Measurements from ENCODE around the gene CHURC1.

Gene CHURC1

DNA sequence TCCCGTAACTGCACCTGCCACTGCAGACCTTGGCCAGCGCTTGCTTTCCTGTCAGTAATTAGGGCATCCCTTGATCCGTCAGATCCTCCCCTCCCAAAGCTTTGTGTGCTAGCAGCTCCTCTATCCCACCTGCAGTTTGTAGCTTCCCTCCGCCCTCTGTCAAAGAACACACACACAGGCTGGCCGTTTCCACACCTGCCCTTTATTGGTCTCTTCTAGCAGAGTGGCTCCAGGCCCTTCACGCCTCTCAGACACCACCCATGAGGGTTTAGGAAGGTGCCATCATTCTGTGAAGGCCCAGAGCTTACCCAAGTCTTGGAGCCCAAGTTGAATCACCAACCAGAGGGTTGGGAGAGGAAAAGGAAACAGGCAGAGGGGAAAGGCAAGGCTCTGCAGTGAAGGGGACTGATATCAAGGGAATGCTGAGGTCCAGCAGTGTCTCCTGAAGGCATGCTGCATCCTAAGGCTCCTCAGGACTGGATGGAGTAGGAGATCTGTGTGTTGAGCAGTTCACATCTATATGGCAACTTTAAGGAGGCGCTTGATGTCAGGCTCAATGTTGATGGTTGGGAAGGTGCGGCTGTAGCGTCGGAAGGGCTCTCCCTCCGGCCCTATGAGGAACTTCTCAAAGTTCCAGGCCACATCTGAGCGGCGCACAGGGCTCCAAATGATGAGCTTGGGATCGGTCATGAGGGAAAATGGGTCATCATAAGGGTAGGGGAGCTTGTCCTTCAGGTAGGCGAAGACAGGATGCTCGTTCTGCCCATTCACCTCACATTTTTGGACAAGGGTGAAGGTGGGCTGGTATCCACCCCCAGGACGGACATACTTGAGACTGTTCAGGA is 24.9 kb downstream of the CHURC1 start:
- no peak for DNase-seq

DNA sequence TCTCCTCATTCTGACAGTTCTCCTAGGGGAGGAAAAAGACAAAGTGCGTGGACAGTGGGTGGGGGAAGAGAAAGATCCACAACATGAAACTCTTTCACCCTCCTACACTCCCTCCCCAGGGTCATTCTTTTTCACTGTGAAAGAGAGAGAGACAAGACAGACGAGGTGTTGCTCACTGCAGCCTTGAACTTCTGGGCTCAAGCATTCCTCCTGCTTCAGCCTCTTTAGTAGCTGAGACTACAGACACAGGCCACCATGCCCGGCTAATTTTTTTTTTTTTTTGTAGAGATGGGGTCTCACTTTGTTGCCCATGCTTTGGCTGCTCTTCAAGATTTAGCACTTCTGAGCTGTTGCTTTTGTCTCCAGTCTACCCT is 25.5 kb downstream of the CHURC1 start:
- no peak for DNase-seq

DNA sequence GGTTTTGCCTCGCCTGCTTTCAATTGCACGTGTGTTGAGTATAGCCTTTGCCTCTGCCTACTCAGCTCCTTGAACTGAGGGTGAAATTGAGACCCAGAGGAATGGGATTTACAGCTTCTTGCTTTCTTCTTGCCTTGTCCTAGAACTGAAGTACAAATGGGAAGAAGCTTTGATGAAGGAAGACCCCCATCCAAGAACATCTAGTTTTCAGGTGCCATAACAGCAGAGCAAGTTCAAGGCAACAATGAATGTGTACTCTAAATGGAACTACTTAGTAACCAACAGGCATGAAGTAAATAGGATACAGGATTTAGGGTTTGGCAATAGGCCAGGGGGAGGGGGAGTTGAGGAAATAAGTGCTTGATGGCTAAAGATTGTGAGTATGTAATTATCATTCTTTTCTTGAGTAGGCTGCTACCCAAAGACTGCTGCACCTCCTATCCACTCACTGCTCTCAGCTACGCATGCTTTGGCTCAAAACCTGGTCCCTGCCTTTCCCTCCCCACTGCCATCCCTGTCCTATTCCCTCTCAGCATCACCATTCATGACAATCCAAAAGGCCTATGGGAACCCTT is 26.2 kb downstream of the CHURC1 start:
- DNase-seq, result no peak

DNA sequence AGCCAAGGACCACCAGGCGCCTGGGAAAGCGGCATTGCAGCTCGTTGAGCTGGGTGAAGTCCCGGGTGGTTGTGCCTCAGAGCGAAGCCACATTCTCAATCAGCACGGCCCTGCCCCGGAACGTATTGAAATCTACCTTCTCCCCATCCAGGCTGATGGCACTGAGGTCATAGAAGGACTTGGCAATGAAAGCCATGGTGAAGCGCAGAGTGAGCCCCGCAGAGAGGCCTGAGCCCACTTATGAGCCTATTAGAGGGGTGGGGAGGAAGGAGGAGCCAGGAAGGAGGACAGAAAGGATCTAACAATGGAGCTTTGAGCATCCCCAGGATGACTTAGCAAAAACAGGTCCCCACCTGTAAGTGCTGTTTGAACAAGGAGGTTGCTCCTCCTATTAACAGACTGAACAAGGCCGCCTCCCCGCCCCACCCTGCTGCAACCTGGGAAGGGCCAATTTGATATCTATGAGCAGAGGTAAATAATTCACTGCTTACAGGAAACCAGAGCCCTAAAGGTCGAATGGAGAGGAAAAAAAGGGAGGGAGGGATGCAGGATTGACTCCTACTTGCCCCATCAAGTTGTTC is 28.4 kb downstream of the CHURC1 start, which contains the start of gene GPX2:
Gene GPX2, minus strand, starts transcription at position 215 of the 581 bp plus-strand sequence. Its CDS starts 19 bp downstream, at position 196.
- DNase-seq, result no peak

DNA sequence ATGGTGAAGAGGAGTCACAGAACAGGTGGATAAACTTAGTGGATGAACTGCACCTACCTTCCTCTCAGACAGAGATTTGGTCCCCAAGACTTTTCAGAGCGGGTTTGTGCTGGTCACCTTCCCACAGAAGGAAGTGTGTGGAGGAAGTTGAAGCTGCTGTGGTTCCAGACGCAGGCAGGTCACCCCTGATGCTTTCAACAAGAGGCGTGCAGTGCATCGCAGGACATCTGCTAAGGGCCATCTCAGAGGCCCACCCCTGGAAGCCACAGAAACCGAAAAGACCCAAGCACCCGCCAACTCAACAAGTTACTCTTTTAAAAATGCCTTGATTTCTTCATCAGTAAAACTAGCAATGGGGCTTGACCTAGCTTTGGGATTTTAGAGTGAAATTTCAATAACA is 29.3 kb downstream of the CHURC1 start:
- no peak for DNase-seq

DNA sequence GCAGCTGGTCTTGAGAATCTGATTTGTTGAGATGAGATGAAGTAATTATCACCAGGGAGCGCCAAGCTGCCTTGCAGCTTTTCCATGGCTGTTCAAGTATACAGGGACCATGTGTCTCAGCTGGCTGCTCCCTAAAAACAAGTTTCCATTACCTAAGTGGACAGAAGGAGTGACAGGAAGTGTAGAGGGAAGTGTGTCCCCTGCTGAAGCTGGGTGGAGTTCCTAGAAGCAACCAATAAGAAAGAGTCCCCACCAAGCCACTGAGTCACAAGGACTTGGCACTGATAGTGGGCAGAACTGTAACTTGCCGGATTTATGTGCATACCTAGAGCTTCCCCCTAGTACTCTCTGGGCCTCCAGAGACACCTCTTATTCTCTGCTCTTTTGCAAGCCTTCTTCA is 29.8 kb downstream of the CHURC1 start:
- no peak for DNase-seq

DNA sequence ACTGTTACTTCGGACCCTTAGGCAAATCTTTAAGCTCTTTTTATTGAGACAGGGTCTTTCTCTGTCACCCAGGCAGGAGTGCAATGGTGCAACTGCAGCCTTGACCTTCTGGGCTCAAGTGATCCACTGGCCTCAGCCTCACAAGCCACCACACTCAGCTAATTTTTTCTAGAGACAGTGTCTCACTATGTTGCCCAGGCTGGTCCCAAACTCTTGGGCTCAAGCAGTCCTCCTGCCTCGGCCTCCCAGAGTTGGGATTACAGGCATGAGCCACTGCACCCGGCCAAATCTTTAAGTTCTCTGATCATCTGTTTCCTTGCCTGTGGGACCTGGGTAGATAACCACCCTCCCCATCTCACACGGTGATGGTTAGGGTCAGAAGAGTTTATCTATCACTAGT is 30.6 kb downstream of the CHURC1 start:
- DNase-seq, result no peak

DNA sequence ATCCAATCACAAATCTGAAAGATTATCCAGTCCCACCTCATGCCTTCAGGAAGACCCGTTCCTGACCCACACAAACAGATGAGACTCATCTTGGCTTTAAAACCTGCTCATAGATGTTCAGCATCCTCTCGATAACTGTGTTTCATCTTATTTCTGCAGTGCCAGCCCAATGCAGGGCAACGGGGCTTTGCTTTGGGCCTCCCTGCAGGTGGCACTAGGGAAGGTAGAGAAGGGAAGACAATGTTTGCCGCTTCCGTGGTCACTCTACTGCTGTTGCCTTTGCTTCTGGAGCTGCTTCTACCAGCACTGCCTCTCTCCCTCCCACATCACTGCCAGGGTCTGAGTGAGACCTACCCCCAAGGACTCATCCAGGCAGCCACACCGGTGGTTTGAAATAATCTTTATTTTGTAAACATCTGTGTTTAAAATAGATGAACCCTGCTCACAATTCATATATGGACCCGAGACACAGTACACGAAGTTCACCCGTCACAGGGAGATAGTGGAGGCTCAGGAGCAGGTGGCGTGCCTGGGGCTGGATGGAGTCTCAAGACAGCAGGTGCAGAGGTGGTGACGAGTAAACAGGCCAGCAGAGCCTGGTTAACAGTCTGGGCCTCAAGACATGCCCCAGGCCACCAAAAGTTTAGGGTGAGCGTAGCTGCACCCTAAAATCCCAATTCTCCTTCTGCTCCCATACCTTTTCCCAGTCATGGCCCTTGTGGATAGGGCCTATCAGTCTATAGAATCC is 31.4 kb downstream of the CHURC1 start:
- no peak for DNase-seq

DNA sequence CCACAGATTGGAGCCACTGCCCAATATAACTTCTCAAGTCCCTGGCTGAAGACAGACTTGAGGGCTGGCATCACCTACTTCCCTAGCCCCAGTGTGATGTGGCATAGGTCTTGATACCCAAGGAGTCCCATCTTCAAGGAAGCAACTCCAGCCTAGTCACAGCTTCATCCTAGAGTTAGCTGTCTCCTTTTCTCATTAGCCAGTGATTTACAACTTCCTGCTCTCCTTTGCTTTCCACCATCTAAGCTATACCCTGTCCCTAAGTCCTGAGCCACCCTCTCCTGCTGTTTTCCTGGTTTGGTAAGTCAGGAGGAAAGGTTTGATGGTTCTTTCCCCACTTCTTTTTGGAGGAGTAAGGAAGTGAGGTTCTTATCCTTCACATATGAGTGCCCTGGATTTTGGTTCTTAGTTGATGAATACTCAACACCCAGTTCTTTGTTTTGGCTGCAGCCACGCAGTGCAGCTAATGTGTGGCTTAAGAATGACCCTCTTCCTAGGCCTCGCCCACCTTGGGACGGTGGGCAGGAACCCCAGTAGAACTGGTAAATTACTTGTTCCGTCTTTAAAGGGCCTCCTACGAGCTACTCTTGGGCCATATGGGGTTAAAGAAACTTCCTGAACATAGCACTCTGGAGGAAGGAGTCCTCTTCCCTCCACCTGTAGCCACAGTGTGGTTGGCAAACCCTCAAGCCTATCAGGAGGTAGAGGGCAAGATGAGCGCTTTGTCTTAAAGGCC is 32.2 kb downstream of the CHURC1 start:
- DNase-seq, result no peak

DNA sequence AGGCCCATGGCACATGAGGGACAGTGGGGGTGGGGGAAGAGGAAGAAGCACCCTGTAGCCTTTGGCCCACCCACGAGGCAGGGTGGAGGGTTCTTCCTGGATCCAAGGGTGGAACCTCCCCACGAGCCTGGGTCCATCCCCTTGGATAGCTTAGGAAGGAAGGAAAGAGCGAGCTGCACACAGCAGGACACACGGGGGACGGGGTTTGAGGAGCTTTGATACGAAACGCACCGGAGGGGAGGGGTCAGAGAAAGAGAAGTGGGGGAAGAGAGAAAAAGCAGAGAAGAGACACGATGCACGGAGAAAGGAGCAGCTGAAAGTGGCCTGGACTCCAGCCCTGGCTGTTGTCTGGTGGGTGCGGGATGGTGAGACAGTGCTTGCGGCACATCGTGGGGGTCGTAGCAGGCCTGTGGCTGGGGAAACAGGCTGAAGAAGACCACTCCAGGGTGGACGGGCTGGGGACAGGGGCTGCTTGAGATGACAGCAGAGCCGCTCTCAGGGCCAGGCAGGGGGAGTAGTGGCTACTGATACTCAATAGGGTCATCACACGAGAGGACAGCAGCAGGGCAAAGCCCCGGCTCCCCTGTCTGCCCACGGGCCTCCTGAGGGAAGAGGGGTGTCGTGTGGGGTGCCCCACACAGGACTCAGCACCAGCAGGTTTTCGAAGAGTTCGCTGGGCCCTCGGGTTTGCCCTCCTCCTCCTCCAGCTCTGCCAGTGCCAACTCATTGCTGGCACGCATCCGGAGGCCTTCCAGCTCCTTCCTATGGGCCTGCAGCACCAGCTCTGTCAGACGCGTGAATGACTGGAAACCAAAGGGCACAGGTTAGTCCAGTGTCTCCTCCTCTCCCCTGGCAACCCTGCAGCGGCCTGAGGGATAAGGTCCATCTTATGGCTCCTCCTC is 33.7 kb downstream of the CHURC1 start:
- no peak for DNase-seq

DNA sequence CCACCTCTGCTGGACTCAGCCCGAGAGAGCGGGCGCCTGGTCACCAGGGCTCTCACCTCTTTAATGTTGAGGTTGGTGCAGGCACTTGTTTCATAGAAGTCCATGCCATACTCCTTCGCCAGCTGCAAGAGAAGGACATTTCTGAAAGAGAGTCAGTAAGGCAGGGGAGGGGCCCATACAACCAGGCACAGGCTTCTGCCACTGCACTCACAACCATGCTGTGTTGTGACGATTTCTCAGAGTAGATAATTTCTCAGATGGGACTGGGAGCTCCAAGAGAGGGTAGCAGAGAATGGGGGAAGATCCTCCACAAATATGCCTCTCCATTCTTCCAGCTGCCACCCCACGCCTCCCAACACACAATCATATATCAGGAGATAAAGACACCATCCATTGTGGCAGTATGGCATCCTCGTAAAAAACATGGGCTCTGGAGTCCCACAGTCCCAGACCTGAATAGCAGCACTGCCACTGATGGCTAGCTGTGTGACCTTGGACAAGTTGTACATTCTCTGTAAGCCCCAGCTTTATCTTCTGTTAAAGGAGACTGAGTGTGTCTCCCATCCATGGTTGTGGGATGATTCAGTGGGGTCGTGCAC is 34.5 kb downstream of the CHURC1 start:
- no peak for DNase-seq

DNA sequence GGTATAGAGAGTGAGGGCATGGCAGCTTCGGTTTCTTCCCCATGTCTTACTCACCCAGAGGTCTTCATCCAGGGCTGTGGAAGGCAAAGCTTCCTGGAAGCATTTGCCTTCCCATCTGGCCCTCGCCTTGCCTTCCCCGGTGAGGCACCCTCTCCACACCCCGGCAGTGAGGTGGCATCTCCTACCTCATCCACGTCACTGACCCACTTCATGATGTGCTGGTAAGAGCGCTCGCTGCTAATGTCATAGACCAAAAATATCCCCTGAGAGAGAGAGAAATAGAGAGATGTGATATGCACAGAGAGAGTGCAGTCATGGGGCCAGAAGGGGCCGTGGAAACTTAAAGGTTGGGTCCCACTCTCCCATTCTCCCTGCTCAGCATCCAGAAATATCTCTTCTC is 36.6 kb downstream of the CHURC1 start:
- DNase-seq, result no peak

DNA sequence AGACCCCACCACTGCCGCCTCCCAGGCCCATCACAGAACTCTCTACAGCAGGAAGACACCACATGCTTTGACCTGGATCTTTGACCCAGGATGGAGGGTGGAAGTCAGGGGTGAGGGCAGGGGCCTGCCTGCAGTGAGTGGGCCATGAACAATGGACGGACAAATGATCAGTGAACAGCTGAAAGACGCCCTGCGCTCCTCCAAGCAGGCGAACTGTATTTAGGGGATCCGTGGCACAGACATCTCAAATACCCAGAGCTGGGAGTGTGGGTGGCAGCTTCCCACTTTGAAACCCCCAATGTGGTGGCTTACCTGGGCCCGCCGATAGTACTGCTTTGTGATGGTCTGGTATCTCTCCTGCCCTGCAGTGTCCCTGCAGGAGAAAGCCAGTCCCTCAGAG is 37.0 kb downstream of the CHURC1 start:
- DNase-seq, result no peak

DNA sequence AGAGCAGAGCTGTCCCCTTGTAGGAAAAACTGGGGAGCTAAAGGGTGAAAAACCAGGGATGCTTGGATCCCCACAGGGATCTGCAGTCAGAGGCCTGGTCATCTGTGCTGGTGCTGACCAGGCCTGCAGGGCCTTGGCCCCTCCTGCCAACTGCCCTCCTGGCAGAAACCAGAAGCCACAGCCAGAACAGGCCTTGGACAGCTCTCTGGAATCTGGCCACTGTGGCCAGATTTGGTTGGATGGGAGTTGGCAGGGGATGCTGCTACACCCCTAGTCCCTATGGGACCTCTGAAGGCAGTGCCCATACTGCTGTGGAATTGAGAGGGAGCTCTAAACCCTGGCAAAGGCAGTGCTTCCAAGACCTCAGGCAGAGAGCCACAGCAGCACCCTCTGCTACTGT is 37.5 kb downstream of the CHURC1 start:
- DNase-seq, result no peak

DNA sequence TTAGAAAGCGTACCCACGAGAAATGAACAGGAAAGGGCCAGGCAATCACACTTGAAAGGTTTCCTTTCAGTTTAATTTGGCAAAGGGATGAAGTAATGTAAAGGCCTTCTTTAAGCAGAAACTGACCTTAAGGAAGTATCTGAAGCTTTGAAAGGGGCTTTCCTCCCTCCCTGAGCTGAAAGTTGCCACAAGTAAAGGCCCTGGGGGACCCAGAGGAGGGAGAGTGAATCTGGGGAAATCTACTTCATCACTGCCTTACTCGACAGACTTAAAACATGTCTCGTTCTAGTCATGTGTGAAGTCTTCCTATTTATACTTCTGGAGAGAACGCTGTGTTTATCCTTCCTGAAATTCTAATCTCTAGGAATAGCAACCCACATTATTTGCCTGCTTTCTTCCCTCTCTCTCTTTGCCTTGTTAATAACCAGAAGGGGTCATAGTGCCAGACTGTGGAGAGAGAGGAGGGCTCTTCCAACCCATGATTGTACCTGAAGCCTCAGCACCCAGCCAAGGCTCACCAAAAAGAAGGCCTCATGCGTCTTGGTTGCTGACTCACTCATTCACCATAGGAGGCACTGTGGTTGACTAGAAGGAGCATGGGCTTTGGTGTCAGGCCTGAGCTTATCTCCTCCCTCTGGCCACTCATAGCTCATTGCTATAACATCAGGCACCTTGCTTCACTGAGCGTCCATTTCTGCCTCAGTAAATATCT is 38.5 kb downstream of the CHURC1 start:
- DNase-seq, result no peak

DNA sequence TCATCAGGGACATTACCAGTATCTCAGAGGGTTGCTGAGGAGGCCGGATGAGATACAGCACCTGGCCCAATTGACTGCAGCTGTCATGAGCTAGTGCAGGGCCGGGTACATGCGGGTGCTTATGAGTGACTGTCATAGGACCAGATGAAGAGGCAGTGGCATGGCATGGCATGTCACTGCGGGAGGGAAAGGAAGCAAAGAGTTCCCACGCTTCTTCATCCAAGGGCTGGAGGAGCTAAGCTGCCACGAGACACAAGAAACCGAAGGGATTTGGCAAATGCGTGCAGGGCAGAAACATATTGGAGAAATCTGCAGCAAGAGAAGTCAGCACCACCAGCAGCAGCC is 39.0 kb downstream of the CHURC1 start:
- no peak for DNase-seq

DNA sequence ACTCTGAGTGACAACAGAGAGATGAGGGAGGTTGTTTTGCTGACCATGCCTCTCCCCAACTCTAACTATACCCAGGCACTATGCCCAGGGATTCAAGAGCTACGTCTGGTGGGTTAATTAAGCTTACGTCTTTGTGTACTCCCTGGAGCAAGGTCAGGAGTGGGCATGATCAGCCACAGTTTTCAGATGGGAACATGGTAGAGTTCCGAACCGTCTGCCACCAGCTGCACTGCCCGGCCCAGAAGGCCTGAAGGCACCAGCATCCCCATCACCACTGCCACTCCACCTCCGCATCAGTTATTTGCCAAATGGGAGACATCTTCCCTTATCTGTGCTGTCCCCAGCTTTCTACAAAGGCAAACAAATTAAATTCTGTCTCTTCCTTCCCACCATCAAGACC is 39.4 kb downstream of the CHURC1 start:
- no peak for DNase-seq

DNA sequence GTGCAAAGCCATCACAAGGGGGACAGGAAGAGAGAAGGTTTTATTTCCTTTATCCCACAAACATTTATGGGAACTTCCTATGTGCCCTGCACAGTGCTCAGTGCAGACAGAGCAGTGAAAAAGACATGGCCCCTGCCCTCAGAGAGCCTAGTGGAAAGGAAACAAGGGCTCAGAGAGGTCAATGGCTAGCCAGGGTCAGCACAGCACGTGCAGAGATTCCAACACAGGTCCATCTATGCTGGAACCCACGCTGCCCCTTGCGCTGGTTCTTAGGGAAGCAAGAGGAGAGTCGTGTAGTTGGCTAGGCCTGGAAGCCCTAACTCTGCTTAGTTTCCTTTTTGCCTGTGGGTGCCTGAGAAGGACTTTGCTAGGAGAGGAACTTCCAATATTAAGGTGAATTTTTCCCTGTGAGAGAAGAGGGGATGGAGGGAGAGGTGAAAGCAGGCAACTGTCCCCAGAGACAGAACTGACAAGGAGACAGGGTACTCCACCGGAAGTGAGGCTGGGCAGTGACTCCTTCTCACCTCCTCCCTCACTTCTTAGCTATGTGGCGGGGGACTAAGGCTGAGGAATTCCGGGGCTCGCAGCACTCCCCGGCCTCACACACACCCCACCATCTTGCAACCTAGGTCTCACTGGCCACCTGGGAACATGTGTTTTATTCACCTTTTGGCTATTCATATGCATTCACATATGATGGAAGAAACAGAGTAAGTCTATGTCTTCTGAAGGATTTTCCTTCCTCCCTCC is 40.4 kb downstream of the CHURC1 start:
- DNase-seq, result no peak

DNA sequence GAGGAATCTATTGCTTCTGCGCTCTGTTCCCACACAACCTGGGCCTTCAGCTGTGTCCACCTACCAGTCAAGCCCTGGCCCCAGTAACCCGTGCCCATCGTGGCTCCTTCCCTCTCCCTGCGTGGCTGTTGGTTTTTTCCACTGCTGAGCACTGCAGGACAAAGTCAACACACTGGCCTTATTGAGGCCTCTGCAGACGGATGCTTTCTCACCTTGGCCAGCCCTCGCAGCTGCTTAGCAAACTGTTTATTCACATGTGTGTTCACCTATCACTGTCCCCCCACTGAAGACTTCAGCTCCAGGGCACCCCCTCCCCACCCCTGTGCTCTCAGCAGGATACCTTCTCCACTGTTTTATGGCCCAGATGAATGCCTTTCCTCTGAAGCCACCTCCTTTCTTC is 41.0 kb downstream of the CHURC1 start:
- no peak for DNase-seq
